GM12878 (cell line): ENCODE data around the gene DPF3. TPM values are rescaled to one million over a fixed set of nuclear protein-coding genes. Genes with fewer than 3 reads are reported as not detected.

Experiments
- ASH2L ChIP-seq: fragments of 300-600, 200-600 bp; sonication (generic); IDR thresholded peaks from 2 replicates; pipeline ENCODE4 v1.6.1; 2017; ENCODE audit warnings: low read depth, mild to moderate bottlenecking, borderline replicate concordance
- ELK1 ChIP-seq: IDR thresholded peaks from 2 replicates; pipeline ENCODE4 v1.6.1; 2012; ENCODE audit warnings: low read depth, low read length, improper control_type of control experiment
- HDAC6 ChIP-seq: fragments of 200-600 bp; sonication (generic); IDR thresholded peaks from one replicate; pipeline ENCODE4 v1.8.0; 2017; ENCODE audit warnings: antibody characterized with exemption; ENCODE audit not compliant: unreplicated experiment
- JUND ChIP-seq: IDR thresholded peaks from 2 replicates; pipeline ENCODE4 v1.6.1; 2012; ENCODE audit warnings: low read depth, mild to moderate bottlenecking, low read length, improper control_type of control experiment, moderate library complexity
- RB1 ChIP-seq: fragments of 450-650 bp; formaldehyde crosslinking; IDR thresholded peaks from 2 replicates; pipeline ENCODE4 v1.6.1; 2017; ENCODE audit warnings: mild to moderate bottlenecking, borderline replicate concordance
- SIX5 ChIP-seq: IDR thresholded peaks from 2 replicates; pipeline ENCODE4 v1.6.1; 2011; ENCODE audit warnings: mild to moderate bottlenecking, low read depth, low read length, moderate library complexity; ENCODE audit not compliant: severe bottlenecking
- TAF1 ChIP-seq: IDR thresholded peaks from 2 replicates; pipeline ENCODE4 v1.6.1; 2011; ENCODE audit warnings: mild to moderate bottlenecking, low read depth, low read length, borderline replicate concordance
- USF1 ChIP-seq: IDR thresholded peaks from 2 replicates; pipeline ENCODE4 v1.6.1; 2011; ENCODE audit warnings: borderline replicate concordance, low read depth, mild to moderate bottlenecking, moderate library complexity, mixed read lengths, low read length; ENCODE audit not compliant: insufficient read depth; ENCODE audit errors: extremely low read length
- YY1 ChIP-seq: IDR thresholded peaks from 2 replicates; pipeline ENCODE4 v1.6.1; 2011; ENCODE audit warnings: low read depth, mild to moderate bottlenecking, low read length
- ZBTB11 ChIP-seq: fragments of 450-650 bp; formaldehyde crosslinking; IDR thresholded peaks from 2 replicates; pipeline ENCODE4 v1.5.0; 2022; ENCODE audit warnings: mild to moderate bottlenecking, missing genetic modification characterization
- ZNF384 ChIP-seq: IDR thresholded peaks from 2 replicates; pipeline ENCODE4 v1.6.1; 2012; ENCODE audit warnings: low read depth, mild to moderate bottlenecking, low read length, improper control_type of control experiment, borderline replicate concordance
- polyA plus RNA-seq, 11 experiments: library from polyadenylated mRNA; depleted of rRNA in 4 of 11; unstranded in 6 of 11; stranded (reverse) in 5 of 11; fragments of >200 nt; fragmentation: Nextera tagmentation in 4 of 11; fragmentation: Illumina TruSeq in 1 of 11; extraction: Ambion mirVana in 4 of 11; extraction: Trizol in 1 of 11; gene quantifications; 1 replicate in 1 of 11; 2 replicates in 10 of 11; pipeline versions ENCODE4 v1.2.1 to v1.2.3, GENCODE V29; 2011 to 2016; ENCODE audit warnings: inconsistent platforms in 2 of 11, missing spikeins in 2 of 11, low read depth in 1 of 11
- total RNA-seq, 4 experiments: library from RNA; depleted of rRNA in 3 of 4; stranded (reverse); fragments of >200 nt in 3 of 4; fragmentation: Illumina TruSeq in 1 of 4; extraction: Trizol in 1 of 4; gene quantifications; 2 replicates each; pipeline versions ENCODE4 v1.2.1 to v1.2.3, GENCODE V29; 2013 to 2021
- TF ChIP-seq, protein P1 (sequence below): fragments of 450-650 bp; IDR thresholded peaks from 2 replicates; pipeline ENCODE4 v1.6.1; 2017; ENCODE audit warnings: borderline replicate concordance
- TF ChIP-seq, protein P2 (sequence below): fragments of 450-650 bp; IDR thresholded peaks from 2 replicates; pipeline ENCODE4 v1.6.1; 2017; ENCODE audit warnings: mild to moderate bottlenecking, moderate library complexity

Gene DPF3
- total and polyA plus RNA-seq, 10 of the 15 experiments (the other 5 are each of a cell fraction or from before 2014, with no cell fraction given): 0.69 to 8.0 (median 2.2) TPM

- TF ChIP-seq, protein P1, sequence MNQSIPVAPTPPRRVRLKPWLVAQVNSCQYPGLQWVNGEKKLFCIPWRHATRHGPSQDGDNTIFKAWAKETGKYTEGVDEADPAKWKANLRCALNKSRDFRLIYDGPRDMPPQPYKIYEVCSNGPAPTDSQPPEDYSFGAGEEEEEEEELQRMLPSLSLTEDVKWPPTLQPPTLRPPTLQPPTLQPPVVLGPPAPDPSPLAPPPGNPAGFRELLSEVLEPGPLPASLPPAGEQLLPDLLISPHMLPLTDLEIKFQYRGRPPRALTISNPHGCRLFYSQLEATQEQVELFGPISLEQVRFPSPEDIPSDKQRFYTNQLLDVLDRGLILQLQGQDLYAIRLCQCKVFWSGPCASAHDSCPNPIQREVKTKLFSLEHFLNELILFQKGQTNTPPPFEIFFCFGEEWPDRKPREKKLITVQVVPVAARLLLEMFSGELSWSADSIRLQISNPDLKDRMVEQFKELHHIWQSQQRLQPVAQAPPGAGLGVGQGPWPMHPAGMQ: no peak
- no peak for TF ChIP-seq HDAC6
- TF ChIP-seq, protein P2, sequence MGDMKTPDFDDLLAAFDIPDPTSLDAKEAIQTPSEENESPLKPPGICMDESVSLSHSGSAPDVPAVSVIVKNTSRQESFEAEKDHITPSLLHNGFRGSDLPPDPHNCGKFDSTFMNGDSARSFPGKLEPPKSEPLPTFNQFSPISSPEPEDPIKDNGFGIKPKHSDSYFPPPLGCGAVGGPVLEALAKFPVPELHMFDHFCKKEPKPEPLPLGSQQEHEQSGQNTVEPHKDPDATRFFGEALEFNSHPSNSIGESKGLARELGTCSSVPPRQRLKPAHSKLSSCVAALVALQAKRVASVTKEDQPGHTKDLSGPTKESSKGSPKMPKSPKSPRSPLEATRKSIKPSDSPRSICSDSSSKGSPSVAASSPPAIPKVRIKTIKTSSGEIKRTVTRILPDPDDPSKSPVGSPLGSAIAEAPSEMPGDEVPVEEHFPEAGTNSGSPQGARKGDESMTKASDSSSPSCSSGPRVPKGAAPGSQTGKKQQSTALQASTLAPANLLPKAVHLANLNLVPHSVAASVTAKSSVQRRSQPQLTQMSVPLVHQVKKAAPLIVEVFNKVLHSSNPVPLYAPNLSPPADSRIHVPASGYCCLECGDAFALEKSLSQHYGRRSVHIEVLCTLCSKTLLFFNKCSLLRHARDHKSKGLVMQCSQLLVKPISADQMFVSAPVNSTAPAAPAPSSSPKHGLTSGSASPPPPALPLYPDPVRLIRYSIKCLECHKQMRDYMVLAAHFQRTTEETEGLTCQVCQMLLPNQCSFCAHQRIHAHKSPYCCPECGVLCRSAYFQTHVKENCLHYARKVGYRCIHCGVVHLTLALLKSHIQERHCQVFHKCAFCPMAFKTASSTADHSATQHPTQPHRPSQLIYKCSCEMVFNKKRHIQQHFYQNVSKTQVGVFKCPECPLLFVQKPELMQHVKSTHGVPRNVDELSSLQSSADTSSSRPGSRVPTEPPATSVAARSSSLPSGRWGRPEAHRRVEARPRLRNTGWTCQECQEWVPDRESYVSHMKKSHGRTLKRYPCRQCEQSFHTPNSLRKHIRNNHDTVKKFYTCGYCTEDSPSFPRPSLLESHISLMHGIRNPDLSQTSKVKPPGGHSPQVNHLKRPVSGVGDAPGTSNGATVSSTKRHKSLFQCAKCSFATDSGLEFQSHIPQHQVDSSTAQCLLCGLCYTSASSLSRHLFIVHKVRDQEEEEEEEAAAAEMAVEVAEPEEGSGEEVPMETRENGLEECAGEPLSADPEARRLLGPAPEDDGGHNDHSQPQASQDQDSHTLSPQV: no peak
- TF ChIP-seq ZNF384: no peak
- no peak for TF ChIP-seq SIX5
- TF ChIP-seq RB1: no peak
- no peak for TF ChIP-seq TAF1
- TF ChIP-seq ELK1: no peak
- no peak for TF ChIP-seq ASH2L
- no peak for TF ChIP-seq JUND
- TF ChIP-seq YY1: no peak
- TF ChIP-seq ZBTB11 (CRISPR knock-in tag): no peak
- no peak for TF ChIP-seq USF1
Measured at GRCh38 chr14:72722201-72722785, 171.6 kb downstream of the DPF3 start (continued).
